Hair follicle dermal papilla cell (primary cell): ENCODE measurements around the gene LRRC74A. TPM values are rescaled to one million over a fixed set of nuclear protein-coding genes. Genes with fewer than 3 reads are reported as not detected.

Experiments
- total RNA-seq: library from RNA; depleted of rRNA; stranded (reverse); fragments of >200 nt; gene quantifications from 2 replicates; pipeline ENCODE4 v1.2.3, GENCODE V29; 2012

LRRC74A gene
- total RNA-seq, result not detected in 2 replicates

GRCh38 chr14:76826122-76826521 lies at the start of gene LRRC74A:
LRRC74A (plus strand) TSS chr14:76826408; CDS start chr14:76826698, 290 bp downstream.

GRCh38 chr14:76812422-76813383 lies 13.5 kb upstream of the LRRC74A start, which contains the start of gene ANGEL1:
ANGEL1 (minus strand) TSS chr14:76812882; CDS start chr14:76812827, 55 bp downstream.

Other genes with a start within 250 kb of the LRRC74A start
- 1.3 and 2.3 TPM in 2 replicates for gene VASH1, start 64.9 kb upstream of the LRRC74A start, total RNA-seq
- 15.1 and 15.4 TPM in 2 replicates for gene ANGEL1, start 13.5 kb upstream of the LRRC74A start, total RNA-seq
- 91.0 and 135 TPM in 2 replicates for gene IRF2BPL, start 202.3 kb downstream of the LRRC74A start, total RNA-seq